Lower leg skin (tissue), 3 donors: ENCODE measurements around the gene OVCA2.

Source experiments
- POLR2A ChIP-seq, 2 donors: fragments of 450-650 bp; IDR thresholded peaks; one replicate each; pipeline ENCODE4 v1.6.1; 2016 to 2017; ENCODE audit warnings: antibody characterized with exemption in 2 of 2, mild to moderate bottlenecking in 1 of 2, moderate library complexity in 1 of 2
- TF ChIP-seq, protein P1 (sequence below), 3 donors: fragments of 450-650 bp; IDR thresholded peaks; one replicate each; pipeline ENCODE4 v1.5.1; 2016; ENCODE audit warnings: antibody characterized with exemption in 3 of 3, mild to moderate bottlenecking in 3 of 3, moderate library complexity in 2 of 3

DNA sequence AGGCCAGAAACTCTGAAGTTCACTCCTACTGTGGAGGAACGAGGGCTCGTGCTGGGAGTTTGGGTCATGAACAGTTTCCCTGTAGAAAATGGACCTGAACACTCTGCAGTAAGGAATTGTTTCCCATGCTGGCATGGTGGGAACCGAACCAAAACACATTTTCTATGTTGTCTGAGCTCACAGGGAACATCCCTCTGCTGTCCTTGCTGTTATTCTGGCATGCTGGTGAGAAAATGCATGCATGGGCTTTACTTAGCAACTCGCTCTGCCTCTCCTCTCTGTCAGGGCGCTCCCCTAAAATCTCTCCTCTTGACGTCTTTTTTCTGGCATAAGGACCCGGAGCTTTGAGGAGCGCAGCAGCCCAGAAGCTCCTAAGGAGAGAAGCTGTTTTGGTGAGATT, 22.1 kb upstream of the OVCA2 start:
- TF ChIP-seq POLR2A (IDR thresholded peaks at IDR 0.05), result no peak
- TF ChIP-seq, protein P1, sequence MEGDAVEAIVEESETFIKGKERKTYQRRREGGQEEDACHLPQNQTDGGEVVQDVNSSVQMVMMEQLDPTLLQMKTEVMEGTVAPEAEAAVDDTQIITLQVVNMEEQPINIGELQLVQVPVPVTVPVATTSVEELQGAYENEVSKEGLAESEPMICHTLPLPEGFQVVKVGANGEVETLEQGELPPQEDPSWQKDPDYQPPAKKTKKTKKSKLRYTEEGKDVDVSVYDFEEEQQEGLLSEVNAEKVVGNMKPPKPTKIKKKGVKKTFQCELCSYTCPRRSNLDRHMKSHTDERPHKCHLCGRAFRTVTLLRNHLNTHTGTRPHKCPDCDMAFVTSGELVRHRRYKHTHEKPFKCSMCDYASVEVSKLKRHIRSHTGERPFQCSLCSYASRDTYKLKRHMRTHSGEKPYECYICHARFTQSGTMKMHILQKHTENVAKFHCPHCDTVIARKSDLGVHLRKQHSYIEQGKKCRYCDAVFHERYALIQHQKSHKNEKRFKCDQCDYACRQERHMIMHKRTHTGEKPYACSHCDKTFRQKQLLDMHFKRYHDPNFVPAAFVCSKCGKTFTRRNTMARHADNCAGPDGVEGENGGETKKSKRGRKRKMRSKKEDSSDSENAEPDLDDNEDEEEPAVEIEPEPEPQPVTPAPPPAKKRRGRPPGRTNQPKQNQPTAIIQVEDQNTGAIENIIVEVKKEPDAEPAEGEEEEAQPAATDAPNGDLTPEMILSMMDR (IDR thresholded peaks at IDR 0.05), result no peak
